ENCODE data around the gene LTBP1. TPM values are rescaled to one million over a fixed set of nuclear protein-coding genes. Genes with fewer than 3 reads are reported as not detected.

Gene LTBP1
- total RNA-seq, 2 experiments from 2014 or later: 0.10 to 0.14 TPM

DNA sequence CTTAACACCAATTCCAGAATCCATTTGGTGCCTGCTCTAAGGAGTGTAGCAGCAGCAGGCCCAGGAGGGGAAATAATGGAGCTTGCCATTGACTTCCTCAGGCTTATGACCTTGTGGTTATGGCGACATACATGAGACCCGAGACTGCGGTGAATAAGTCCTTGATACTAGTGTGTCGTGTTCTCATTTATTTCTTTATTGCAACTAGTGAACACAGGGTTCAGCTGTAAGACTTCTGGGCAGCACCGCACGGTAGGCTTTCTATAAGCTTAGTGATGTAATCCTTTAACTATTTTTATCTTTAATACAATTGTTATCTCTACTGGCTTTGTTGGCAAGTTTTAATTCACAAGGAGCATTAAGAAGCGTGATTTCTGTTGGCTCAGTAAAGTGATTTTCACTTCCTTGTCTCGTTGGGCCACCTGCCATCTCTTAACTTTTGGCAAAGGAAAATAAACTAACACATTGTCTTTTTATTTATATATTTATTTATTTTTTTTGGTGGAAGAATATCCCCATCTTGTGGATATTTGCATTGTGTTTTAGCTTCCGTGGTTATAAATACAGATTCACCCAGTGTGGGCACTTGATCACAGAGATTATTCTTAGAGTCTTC lies 139.8 kb downstream of the LTBP1 start:
- no peaks in the 10 kb centered on the region for H3K36me3 Mint-ChIP-seq (ENCODE audit: low read depth)
- CTCF ChIA-PET: no interaction called here
- H3K4me3 Mint-ChIP-seq: no peak overlapping the region
- intact Hi-C loops (cut with micrococcal nuclease): no loop called here
- H3K27me3 Mint-ChIP-seq (ENCODE audit: low read depth): peaks cover 7% of the 10 kb centered on the region
- H3K4me1 Mint-ChIP-seq (ENCODE audit: low read depth): no peaks in the 10 kb centered on the region
- no peak overlapping the region for H3K27ac Mint-ChIP-seq
- DNase-seq: no peak
- H3K9me3 Mint-ChIP-seq: no peaks in the 10 kb centered on the region

DNA sequence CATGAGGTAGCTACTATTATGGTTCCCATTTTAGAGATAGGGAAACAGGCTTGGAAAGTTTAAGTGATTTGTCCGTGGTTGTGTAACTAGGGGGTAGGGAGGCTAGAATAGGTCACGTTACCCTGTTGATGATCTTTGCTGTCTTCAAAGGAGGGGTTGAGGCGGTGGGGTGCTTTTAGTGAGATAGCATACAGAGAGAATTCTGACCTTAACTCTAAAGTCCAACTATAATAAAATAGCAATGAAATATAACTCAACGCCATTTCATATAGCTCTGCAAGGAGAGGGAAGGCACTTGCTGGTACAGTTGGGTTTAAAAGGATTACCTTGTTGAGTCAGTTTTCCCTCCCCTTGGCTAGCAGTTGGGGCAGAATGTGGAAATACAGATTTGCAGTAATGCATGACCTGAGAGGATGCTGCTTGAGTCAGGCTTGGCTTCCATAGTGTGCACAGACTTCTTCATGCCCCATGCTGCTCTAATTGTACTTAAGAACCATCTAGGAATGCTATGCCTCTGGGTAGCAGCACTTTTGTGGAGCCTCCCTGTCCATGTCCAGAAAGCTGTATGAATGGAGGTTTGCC lies 143.9 kb downstream of the LTBP1 start:
- H3K27me3 Mint-ChIP-seq (ENCODE audit: low read depth): peaks cover 9% of the 10 kb centered on the region
- no peaks in the 10 kb centered on the region for H3K4me1 Mint-ChIP-seq (ENCODE audit: low read depth)
- DNase-seq: no peak
- CTCF ChIA-PET: no interaction called here
- no peaks in the 10 kb centered on the region for H3K9me3 Mint-ChIP-seq
- H3K4me3 Mint-ChIP-seq: no peak overlapping the region
- H3K27ac Mint-ChIP-seq: no peak overlapping the region
- no peaks in the 10 kb centered on the region for H3K36me3 Mint-ChIP-seq (ENCODE audit: low read depth)
- intact Hi-C loops (cut with micrococcal nuclease): no loop called here

DNA sequence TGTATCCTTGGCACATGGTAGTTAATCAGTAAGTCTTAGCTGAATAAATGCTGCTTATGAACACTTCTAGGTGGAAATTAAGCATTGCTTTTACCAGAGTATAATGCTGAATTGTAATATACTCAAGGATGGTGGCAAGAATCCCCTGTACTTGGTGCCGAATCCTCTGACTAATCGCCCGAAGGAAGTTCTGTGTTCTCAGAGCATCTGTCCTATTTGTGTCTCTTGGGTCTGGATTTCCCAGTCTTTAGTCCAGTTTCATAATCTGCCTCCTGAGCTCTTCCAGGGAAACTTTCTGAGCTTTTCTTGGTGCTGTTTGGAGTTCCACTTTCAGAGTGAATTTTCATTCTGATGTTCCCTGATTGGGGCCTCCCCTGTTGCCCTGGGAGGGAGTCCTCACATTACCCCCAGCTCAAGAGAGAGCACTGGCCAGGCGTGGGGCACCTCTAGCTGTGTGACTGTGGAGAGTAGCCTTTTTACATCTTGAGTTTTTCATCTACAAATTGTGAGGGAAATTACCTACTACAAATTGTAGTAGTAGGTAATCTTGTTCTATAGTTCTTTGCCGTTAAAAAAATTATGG lies 144.9 kb downstream of the LTBP1 start:
- CTCF ChIA-PET: no interaction called here
- Mint-ChIP-seq H3K27ac (no peak overlapping the region), H3K9me3 (no peaks in the 10 kb centered on the region), H3K4me1 (ENCODE audit: low read depth) (no peaks in the 10 kb centered on the region), H3K36me3 (ENCODE audit: low read depth) (no peaks in the 10 kb centered on the region), H3K27me3 (ENCODE audit: low read depth) (peaks cover 6% of the 10 kb centered on the region), H3K4me3 (no peak overlapping the region)
- intact Hi-C loops (cut with micrococcal nuclease): no loop called here
- no peak for DNase-seq

DNA sequence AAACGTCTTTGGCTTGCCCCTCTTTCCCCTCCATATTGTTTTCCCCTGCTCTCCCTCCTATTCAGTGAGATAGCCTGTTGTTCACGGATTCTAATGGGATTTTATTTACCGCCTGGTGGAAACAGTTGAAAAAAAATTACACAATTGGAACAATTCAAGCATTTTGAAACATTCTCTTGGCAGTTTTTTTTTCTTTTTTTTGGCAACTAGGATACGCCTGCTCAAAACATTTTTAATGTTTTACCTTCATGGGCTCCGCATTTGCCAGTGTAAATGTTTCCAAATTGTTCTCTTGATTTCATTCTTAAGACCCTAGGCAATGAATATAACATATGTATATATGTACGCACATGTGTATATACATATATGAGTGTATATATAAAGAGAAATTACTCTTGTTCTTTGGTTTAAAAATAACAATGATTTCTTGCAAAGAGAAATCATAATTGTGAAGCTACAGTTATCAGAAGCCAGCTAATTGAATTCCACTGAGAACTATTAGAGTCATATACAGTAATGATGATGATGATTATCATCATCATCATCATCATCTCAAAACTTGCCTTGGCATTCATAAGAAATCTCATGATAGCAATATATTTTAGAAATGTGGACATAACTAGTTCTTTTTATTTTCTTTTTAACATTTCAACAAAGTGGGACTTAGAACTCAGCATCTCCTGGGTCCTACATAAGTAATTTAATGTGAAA lies 146.7 kb downstream of the LTBP1 start:
- H3K4me1 Mint-ChIP-seq (ENCODE audit: low read depth): no peaks in the 10 kb centered on the region
- H3K36me3 Mint-ChIP-seq (ENCODE audit: low read depth): no peaks in the 10 kb centered on the region
- peaks cover 6% of the 10 kb centered on the region for H3K27me3 Mint-ChIP-seq (ENCODE audit: low read depth)
- H3K27ac Mint-ChIP-seq: no peak overlapping the region
- CTCF ChIA-PET: no interaction called here
- no peaks in the 10 kb centered on the region for H3K9me3 Mint-ChIP-seq
- no peak for DNase-seq
- intact Hi-C loops (cut with micrococcal nuclease): no loop called here
- no peak overlapping the region for H3K4me3 Mint-ChIP-seq

DNA sequence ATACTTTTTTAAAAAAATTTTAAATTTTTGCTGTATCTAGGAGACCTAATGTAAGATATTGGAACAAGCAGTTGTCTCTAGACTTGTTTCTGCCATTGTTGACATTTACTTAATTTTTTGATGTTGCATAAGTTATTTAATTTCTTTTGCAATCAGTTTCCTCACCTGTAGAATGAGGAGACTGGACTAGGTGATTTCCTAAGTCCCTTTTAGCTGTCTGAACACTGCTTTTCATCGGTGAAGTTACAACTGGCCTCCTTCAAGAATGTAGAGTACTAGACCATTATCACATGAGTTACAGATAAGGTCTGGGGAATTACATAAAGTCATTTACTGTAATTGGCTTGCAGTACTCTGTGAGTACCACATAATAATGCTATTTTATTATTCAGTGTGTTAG lies 147.6 kb downstream of the LTBP1 start:
- no peaks in the 10 kb centered on the region for H3K4me1 Mint-ChIP-seq (ENCODE audit: low read depth)
- no peak for DNase-seq
- CTCF ChIA-PET: no interaction called here
- H3K27ac Mint-ChIP-seq: no peak overlapping the region
- no peaks in the 10 kb centered on the region for H3K9me3 Mint-ChIP-seq
- peaks cover 6% of the 10 kb centered on the region for H3K27me3 Mint-ChIP-seq (ENCODE audit: low read depth)
- intact Hi-C loops (cut with micrococcal nuclease): no loop called here
- H3K4me3 Mint-ChIP-seq: no peak overlapping the region
- no peaks in the 10 kb centered on the region for H3K36me3 Mint-ChIP-seq (ENCODE audit: low read depth)

DNA sequence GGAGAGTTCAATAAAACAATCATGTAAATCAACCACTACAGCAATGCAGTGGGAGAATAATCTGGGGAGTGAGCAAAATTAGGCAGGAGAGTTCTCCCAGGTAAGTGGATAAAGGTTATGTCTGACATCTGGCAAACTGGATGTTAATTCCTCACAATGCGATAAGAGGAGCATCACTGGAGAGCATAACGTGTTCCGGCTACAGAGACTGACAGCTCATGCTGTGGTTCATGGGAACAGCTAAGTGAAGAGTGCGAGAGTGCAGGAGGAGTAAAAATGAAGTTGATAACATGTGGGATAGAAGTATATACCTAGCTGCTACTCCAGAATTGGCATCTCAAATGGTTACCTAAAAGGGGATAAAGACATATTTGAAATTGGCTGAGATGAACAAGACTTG lies 153.2 kb downstream of the LTBP1 start:
- H3K27me3 Mint-ChIP-seq (ENCODE audit: low read depth): peaks cover 23% of the 10 kb centered on the region
- H3K9me3 Mint-ChIP-seq: no peaks in the 10 kb centered on the region
- no peaks in the 10 kb centered on the region for H3K4me1 Mint-ChIP-seq (ENCODE audit: low read depth)
- no peak overlapping the region for H3K4me3 Mint-ChIP-seq
- no peak for DNase-seq
- CTCF ChIA-PET: interaction anchor here (0.6 kb wide), 1 partner anchor 493 kb away, joined by 3 read pairs; no protein-coding TSS in a partner anchor
- intact Hi-C loops (cut with micrococcal nuclease): no loop called here
- H3K36me3 Mint-ChIP-seq (ENCODE audit: low read depth): no peaks in the 10 kb centered on the region
- H3K27ac Mint-ChIP-seq: no peak overlapping the region

DNA sequence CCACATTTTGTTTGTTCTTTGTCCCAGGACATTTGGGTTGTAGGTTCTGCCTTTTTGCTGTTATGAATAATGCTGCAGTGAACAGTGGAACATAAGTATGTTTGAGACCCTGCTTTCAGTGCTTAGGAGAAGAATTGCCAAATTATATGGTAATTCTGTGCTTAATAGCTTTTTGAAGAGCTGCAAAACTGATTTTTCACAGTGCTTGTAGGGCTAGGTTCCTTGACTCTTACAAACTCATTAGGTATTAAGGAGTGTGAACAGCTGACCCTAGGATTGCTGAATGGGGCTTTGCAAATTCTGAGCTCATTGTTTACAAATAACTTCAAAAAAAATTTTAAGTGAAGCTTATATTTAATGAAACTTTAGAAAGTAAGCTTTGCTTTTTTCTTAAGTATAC lies 154.2 kb downstream of the LTBP1 start:
- DNase-seq: no peak
- CTCF ChIA-PET: no interaction called here
- intact Hi-C loops (cut with micrococcal nuclease): no loop called here
- no peaks in the 10 kb centered on the region for H3K36me3 Mint-ChIP-seq (ENCODE audit: low read depth)
- no peak overlapping the region for H3K27ac Mint-ChIP-seq
- H3K27me3 Mint-ChIP-seq (ENCODE audit: low read depth): peaks cover 26% of the 10 kb centered on the region
- no peaks in the 10 kb centered on the region for H3K4me1 Mint-ChIP-seq (ENCODE audit: low read depth)
- no peak overlapping the region for H3K4me3 Mint-ChIP-seq
- H3K9me3 Mint-ChIP-seq: no peaks in the 10 kb centered on the region

DNA sequence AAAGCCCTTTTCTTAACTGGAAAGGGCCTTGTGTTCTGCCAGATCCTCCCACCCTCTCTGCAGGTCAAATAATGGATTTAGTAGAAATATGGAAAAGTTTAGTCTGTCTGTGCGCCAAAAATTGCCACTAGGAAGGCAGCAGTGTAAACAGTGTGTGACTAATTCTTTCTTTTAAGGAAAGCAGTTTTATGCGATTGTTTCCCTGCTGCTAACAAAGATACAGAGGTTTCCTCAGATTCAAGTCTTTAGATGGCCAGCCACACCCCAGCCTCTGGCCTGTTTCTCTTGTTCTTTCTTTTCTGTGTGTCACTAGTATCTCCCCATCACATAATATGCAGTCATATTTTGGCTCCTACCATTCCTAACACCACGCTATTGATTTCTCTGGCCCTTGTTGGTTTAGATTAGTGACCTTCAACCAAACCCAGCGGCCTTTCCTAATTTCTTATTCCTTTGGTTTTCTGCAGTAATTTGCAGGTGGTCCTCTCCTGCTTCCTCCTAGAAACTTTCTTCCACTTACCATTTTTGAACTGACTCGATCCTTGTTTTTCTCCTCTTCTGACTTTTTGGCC lies 157.4 kb downstream of the LTBP1 start:
- H3K36me3 Mint-ChIP-seq (ENCODE audit: low read depth): no peaks in the 10 kb centered on the region
- H3K27ac Mint-ChIP-seq: no peak overlapping the region
- H3K9me3 Mint-ChIP-seq: no peaks in the 10 kb centered on the region
- intact Hi-C loops (cut with micrococcal nuclease): no loop called here
- DNase-seq: no peak
- no peak overlapping the region for H3K4me3 Mint-ChIP-seq
- H3K27me3 Mint-ChIP-seq (ENCODE audit: low read depth): peaks cover 35% of the 10 kb centered on the region
- CTCF ChIA-PET: no interaction called here
- H3K4me1 Mint-ChIP-seq (ENCODE audit: low read depth): no peaks in the 10 kb centered on the region

DNA sequence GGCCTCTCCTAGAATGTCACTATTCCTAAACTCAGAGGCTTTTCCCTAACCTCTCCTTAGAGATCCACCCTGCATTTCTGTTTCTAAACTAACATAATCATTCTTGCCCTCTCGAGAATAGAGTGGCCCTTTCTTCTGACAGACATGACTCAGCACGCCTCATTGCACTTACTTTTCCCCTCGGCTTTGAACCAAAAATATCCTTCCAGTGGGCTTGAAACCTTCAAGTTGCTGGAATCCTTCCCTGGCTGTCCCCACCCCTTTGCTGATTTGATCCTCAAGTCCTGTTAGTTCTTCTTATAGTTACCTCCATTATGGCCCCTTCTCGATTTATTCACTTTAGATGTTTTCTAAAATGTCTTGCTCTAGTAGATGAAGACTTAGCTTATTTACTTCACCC lies 158.0 kb downstream of the LTBP1 start:
- Mint-ChIP-seq H3K27me3 (ENCODE audit: low read depth) (peaks cover 32% of the 10 kb centered on the region), H3K4me3 (no peak overlapping the region), H3K9me3 (no peaks in the 10 kb centered on the region), H3K4me1 (ENCODE audit: low read depth) (no peaks in the 10 kb centered on the region), H3K27ac (no peak overlapping the region), H3K36me3 (ENCODE audit: low read depth) (no peaks in the 10 kb centered on the region)
- DNase-seq: no peak
- intact Hi-C loops (cut with micrococcal nuclease): no loop called here
- CTCF ChIA-PET: no interaction called here

DNA sequence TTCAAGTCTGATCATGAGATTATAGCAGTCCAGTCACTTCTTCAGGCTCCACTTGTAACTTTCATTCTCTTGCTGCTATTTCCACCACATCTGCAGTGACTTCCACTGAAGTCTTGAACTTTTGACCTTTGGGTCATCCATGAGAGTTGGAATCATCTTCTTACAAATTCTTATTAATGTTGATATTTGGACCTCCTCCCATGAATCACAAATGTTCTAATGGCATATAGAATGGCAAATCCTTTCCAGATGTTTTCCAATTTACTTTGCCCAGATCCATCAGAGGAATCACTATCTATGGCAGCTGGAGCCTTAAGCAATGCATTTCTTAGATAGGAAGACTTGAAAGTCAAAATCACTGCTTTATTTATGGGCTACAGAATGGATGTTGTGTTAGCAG lies 159.4 kb downstream of the LTBP1 start:
- no peak for DNase-seq
- intact Hi-C loops (cut with micrococcal nuclease): no loop called here
- CTCF ChIA-PET: no interaction called here
- H3K27me3 Mint-ChIP-seq (ENCODE audit: low read depth): peaks cover 33% of the 10 kb centered on the region
- no peaks in the 10 kb centered on the region for H3K9me3 Mint-ChIP-seq
- H3K4me1 Mint-ChIP-seq (ENCODE audit: low read depth): no peaks in the 10 kb centered on the region
- H3K36me3 Mint-ChIP-seq (ENCODE audit: low read depth): no peaks in the 10 kb centered on the region
- no peak overlapping the region for H3K4me3 Mint-ChIP-seq
- H3K27ac Mint-ChIP-seq: no peak overlapping the region

DNA sequence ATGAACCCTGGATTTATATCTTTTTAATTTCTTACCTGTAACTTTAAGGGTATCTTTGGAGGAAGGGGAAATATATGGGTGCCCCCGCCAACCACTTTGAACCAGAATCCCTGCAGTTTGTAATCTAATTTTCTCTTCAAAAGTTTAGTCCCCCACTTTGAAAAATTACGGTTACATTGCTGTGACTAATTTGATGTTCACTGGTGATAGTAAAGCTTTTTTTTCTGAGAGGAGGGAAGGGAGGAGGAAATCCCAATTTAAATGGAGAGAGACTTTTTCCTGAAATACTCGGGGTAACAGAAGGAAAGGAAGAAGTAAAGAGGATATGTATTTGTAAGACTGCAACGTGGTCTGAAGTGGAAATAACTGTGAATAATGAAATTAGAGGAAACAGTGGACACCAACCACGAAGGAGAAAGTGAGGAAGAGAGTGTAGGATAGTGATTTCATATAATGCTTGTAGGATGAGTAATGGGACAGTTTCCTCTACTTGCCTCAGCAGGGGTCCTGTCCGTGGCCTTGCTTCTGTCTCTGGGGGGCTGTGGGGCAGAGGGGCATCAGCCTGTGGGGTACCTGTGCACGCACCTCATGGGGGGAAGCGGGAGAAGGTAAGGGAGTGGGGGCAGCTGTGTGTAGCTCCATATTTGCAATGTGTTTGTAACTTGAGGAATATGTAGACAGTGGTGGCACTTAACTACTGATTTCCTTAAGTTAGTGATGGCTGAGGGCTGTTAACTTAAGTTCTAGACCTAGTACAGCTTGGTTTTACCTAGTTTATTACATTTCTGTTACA lies 161.1 kb downstream of the LTBP1 start:
- no peak overlapping the region for H3K4me3 Mint-ChIP-seq
- no peak overlapping the region for H3K27ac Mint-ChIP-seq
- H3K9me3 Mint-ChIP-seq: no peaks in the 10 kb centered on the region
- intact Hi-C loops (cut with micrococcal nuclease): no loop called here
- H3K4me1 Mint-ChIP-seq (ENCODE audit: low read depth): no peaks in the 10 kb centered on the region
- DNase-seq: no peak
- CTCF ChIA-PET: no interaction called here
- no peaks in the 10 kb centered on the region for H3K36me3 Mint-ChIP-seq (ENCODE audit: low read depth)
- peaks cover 36% of the 10 kb centered on the region for H3K27me3 Mint-ChIP-seq (ENCODE audit: low read depth)

Measured in activated naive CD4-positive, alpha-beta T cell treated with anti-CD3 and anti-CD28 coated beads for 36 hours (primary cell).